ENCODE measurements around the gene CACNA1C.

- TF ChIP-seq POLR2A (IDR thresholded peaks at IDR 0.05) (no peak), CTCF (IDR thresholded peaks at IDR 0.05) (no peak)
These were observed 57.3 kb downstream of the CACNA1C start for GRCh38 chr12:2110127-2110526.
